GM12801 (cell line): Measurements from ENCODE around the gene NHLRC4.

Experiments
- TF ChIP-seq, protein P1 (sequence below): IDR thresholded peaks from one replicate; pipeline ENCODE4 v1.5.1; 2011; ENCODE audit warnings: control low read depth; ENCODE audit not compliant: insufficient read length; ENCODE audit errors: extremely low read depth

NHLRC4 gene

DNA sequence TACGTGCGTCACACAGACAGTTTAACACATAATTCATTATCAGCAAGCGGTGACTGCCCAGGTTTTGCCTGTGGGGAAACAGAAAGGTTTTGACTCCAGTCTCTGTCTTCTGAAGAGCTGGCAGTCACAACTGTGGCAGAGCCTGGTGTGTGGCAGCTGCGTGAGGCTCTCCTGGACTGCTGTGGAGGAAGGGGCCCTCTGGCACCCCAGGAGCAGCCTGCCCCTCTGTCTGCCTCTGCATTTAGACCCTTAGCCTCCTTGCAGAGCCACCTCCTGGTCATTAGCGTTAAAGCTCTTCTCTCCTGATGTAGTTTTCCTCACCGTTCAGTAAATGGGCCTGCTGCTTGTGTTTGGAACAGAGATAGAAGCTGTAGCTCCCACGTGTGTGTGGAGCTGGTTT lies 34.0 kb downstream of the NHLRC4 start:
- TF ChIP-seq, protein P1, sequence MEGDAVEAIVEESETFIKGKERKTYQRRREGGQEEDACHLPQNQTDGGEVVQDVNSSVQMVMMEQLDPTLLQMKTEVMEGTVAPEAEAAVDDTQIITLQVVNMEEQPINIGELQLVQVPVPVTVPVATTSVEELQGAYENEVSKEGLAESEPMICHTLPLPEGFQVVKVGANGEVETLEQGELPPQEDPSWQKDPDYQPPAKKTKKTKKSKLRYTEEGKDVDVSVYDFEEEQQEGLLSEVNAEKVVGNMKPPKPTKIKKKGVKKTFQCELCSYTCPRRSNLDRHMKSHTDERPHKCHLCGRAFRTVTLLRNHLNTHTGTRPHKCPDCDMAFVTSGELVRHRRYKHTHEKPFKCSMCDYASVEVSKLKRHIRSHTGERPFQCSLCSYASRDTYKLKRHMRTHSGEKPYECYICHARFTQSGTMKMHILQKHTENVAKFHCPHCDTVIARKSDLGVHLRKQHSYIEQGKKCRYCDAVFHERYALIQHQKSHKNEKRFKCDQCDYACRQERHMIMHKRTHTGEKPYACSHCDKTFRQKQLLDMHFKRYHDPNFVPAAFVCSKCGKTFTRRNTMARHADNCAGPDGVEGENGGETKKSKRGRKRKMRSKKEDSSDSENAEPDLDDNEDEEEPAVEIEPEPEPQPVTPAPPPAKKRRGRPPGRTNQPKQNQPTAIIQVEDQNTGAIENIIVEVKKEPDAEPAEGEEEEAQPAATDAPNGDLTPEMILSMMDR, result no peak

DNA sequence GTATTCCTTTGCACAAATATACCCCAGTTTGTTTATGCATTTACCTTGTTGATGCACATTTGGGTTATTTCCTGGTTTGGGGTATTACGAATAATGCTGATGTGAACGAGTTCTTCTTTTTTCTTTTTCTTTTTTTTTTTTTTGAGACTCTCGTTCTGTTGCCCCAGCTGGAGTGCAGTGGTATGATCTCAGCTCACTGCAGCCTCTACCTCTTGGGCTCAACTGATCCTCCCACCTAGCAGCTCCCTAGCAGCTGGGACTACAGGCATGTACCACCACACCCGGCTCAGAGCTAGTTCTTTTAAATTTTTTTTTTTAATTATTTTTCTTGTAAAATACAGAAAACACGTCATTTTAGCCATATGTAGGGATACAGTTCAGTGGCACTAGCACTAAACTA lies 37.1 kb downstream of the NHLRC4 start:
- TF ChIP-seq, protein P1, result no peak

DNA sequence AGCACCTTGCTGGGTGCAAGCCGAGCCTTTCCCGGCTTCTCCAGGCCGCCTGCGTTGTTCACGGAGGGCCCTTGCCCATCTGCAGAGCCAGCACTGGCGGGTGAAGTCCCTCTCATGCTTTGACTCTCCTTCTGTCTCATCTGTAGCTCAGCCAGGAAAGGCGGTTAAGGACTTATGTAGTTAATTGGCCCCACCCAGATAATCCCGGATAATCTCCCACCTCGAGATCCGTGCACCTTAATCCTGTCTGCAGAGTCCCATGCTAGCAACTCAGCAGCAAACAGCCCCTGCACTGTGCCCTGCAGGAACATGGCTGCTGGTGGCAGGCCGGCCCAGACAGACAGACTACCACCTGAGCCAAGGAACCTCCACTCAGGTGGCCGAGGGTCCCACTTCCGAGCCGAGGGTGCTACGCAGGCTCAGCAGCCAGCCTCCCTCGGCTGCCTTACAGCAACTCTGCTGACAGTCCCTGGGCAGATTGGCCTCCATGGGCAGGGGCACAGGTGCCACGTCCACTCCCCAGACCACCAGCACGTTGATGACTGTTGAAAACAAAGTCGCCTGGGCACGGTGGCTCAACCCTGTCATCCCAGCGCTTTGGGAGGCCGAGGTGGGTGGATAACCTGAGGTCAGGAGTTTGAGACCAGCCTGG lies 40.0 kb downstream of the NHLRC4 start:
- TF ChIP-seq, protein P1, result no peak

DNA sequence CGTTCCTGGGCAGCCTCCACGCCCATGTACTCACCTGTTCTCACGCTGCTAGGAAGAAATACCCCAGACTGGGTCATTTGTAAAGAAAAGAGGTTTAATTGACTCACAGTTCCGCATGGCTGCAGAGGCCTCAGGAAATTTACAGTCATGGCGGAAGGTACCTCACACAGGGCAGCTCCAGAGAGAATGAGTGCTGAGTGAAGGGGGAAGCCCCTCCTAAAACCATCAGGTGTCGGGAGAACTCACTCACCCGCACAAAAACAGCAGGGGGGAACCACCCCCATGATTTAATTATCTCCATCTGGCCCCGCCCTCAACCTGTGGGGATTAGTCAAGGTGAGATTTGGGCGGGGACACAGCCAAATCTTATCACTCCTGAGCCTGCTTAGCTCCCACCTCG lies 41.2 kb downstream of the NHLRC4 start:
- TF ChIP-seq, protein P1, result no peak

DNA sequence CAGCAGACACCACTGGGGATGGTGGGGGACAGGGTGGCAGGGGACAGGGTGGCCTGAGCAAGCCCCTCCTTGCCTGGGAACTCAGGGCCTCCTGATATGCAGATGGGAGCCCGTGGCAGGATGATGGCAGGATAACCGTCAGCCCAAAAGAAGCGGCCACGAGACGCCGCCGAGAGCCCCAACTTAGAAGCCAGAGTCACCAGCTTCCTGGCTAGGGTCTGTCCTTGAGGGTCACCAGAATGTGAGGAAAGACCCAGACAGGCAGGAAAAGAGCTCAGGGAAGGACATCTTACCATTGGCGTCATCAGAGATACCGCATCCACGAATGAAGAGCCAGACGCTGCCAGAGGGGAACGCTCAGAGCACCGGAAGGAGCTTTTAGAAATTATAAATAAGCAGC lies 42.5 kb downstream of the NHLRC4 start:
- TF ChIP-seq, protein P1, result no peak

DNA sequence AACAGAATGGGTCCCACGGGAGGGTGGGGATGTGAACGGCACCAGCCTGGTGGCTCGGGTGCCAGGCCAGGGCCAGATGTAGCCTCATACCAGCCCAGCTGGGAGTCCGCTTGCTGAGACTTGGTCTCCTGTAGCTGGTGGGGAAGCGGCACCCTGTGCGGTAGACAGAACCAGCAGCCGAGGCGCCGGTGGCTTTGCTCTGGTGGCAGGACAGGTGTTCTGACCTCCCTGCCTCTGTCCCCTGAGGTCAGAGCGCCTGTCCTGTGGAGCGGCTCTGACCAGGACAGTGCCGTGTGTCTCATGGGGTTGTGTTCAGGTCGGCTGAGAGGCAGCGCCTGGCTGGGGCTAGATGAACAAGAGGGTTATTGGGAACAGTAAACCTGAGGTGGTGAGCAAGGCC lies 43.2 kb downstream of the NHLRC4 start:
- TF ChIP-seq, protein P1, result no peak

DNA sequence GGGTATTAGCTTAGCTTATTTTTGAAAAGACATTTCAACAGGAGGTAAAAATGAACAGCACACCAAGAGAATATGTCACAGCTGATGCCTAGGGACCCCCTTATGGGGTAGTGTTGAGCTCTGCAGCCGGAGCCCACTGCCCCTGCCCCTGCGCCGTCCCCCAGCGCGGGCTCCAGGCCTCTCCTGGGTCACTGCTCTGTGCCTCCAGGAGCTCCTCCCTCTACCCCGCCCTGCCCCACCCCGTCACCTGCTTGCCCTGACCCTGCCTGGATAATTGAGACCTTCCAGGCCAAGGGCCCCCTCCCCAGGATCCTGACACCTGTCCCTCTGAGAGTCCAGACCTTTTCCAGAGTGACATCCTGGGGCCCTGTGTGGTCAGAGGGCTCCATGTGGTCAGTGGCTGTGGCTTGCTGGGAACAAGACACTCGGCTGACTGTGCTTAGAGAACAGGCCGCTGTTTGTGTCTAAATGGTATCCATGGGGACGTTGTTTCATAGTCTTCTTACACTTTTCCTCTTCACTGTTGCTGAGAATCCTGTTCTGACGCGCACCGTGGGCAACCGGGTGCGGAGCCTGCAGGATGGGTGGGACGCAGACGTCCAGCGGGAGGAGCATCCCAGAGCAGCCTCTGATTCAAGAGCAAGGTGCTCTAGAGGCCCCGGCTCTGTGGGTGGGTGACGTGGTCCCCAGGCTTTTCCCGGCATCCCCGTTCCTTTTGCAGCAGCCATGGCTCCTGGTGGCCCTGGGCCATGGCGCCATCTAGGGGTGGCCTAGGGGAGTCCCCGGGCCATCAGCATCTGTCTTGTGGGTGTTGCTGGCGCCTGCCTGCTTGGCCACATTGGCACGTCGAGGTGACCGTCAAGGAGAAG lies 43.9 kb downstream of the NHLRC4 start:
- TF ChIP-seq, protein P1, result no peak
